ENCODE results near the gene YAP1.
"Not testable (repeated sequence)": the region's sequence is repeated elsewhere in the genome, so short reads cannot be mapped to it uniquely, and the experiment has no call there.

The YAP1 gene

DNA sequence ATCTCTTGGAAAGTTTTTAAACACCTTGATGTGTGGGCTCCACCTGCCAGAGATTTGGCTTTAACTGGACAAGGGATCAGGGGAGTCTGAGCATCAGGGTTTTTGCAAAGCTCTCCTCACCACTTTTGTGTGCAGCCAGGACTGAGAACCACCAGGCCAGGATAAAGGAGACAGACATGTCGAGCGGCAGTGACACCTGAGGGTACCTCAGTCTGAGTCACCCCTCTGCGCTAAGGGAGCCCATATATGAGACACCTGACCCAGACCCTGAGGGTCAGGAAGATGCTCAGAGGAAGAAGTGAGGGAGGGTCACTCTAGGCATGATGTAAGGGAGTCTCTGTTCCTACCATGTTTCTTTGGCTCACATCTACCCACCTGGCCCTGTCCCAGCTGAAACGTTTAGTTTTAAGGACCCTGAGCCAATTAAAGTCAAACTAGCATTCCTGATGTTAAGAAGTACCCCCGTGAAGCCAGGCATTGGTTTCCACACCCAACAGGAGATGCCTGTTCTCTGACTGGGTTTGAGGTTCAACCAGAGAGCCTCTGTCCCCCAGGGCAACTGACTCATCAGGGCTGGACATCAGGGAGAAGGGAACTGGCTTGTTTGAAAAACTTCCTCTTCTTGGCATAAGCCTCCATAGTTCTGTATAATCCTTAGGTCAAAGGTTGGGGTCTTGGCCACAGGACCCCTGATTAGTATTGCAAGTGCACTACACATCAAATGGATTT, 134.6 kb downstream of the YAP1 start:
- DNase-seq = peak in 1 of 2 donors; percentile 42

DNA sequence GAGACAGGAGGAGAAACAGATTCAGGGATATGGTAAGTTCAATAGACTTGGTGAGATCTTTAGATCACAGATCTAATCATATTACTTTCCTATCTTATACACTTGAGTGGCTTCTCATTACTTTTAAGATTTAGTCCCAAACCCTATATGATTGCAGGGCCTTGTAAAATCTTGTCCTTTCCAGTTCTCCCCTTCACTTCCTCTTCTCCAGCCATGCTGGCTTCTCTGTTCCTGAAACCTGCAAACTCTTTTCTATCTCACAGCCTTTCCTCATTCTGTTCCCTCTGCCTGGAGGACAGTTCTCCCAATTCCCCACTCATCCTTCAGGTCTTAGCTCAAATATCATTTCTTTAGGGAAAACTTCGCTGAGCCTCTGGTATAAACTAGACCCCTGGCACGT, 141.2 kb downstream of the YAP1 start:
- peak; percentile 20 to 33 for DNase-seq

DNA sequence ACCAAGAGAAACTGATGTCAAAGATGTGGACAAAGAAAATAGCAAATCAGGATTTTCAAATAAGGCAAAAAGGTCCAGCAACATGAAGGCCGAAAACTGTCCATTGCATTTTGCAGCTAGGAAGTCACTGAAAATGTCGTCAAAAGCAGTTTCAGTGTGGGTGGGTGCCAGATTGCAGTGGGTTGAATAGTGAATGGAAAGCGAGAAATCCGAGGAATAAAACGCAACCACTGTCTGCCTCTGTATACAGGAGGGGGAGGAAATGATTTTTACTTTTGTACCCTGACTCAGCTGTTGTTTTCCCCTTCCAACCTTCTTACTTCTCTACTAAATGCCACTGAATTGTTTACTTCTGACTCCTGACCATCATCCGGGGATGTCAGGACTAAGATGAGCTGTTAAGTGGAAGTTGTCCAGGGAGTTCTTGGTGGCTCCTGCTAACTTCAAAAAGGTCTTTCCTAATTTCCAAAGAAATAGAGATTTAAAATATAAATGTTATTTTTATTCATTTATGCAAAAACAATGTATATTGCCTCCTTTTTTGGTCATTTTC, 142.2 kb downstream of the YAP1 start:
- DNase-seq = no peak

DNA sequence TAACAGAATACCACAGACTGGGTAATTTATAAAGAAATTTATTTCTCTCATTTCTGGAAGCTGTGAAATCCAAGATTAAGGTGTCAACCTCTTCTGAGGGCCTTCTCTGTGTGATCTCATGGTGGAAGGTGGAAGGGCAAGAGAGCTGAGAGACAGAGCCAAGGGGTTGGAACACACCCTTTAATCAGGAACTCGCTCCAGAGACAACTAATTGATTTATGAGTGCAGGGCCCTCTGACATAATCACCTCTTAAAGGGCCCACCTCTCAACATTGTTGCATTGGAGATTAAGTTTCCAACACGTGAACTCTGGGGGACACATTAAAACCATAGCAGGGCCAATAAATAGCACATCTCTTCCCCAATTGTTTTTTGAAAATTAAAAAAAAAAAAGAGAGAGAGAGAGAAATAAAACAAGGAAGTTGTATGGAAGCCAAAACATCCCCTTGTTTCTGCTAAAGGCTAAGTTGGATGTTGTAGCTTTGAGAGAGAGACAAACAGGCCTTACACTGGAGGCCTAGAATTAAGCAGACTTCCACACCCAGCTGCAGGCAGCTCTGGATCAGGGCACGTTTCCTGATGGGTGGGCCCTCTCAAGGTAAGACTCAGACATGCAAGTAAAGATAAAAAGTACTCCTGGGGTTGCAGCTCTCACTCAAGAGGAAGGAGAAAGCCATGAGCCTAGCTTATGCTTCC, 142.9 kb downstream of the YAP1 start:
- DNase-seq = no peak

DNA sequence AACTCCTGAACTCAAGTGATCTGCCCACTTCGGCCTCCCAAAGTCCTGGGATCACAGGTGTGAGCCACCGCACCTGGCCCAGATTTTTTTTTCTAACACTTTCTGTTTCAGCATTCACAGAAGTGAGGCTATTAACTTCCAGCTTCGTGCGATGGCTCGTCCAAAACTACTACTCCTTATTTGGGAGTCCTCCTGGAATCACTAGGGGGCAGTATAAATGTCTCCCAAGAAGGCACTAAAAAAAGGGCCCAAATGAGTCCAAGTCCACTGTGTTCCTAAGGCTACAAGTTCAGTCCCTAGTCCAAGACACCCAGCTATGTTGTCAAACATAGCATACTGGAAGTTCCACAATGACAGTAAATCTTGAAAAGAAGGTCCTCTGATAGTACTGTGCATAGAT, 143.8 kb downstream of the YAP1 start:
- DNase-seq = peak; percentile 11 to 24

DNA sequence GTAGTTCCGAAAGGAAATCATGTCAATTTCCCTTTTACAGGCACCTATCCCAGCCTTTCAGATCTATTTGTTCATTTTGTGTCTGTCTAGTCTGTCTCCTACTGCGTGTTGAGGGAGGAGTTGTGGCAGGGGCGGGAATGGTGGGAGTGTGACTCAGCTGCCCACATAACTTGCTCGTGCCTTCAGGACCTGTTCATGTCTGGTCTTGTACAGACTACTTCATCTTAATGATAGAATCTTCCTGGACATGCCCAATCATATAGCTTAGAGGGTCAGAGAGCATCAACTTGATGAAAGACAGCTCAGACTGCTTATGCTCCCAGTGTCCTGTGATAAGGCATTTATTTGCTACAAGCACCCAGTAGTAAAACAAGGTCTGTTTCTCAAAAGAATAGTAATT, 146.0 kb downstream of the YAP1 start:
- DNase-seq = no peak

DNA sequence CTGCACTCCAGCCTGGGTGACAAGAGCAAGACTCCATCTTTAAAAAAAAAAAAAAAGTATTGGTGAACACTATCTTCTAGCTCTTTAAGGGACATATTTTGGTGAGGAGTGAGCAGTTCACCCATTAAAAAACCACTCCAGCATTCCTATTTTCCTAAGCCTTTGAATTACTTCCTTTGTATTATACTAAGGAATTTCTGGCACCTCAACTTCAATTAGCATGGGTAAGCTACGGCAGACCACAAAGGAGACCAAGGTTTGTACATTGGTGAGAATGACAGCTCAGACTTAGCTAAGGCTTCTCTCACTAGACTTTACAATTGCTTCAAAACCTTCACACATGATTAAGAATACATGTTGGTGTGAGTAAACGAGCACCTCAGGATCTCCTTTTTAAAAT, 150.0 kb downstream of the YAP1 start:
- no peak for DNase-seq

DNA sequence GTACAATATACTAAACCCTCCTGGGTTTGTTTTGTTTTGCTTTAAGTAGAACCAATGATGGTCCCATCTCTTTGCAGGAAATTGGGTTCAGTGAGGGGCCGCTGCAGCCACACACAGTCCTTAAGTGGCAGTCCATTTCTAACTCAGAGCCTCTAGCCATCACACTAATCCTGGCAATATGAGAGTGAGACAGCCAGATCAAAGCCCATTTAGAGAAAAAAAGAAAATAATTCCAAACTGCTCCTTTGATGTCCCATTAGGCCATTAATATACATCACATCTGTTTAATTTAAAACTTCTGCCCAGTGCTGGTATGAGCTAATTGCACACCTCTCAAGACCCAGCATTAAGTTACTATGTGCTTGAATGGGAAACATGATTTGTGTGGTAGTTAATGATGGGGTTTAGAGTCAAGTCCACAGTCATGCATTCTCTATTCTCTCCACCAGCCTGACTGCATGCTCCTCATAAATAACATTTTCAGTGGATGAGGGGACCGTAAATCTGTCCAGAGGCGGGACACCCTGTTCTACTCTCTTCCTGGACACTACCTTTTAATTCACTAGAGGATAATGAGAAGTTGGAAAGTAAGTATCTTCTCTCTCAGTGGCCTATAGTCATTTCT, 153.2 kb downstream of the YAP1 start:
- DNase-seq = no peak

DNA sequence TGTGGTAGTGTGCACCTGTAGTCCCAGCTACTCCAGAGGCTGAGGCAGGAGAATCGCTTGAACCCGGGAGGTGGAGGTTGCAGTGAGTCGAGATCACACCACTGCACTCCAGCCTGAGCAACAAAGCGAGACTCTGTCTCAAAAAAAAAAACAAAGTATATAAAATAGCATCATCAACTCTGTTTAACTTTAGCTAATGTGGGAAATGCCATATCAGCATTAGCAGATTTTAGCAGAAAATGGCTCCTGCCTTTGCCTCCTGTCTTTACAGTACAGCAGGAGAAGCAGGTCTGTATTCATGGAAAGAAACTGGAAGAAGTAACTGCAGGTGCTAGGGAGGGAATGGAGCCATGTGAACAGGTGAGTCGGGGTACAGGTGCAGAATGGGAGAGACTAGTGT, 154.5 kb downstream of the YAP1 start:
- not testable (repeated sequence) for DNase-seq

DNA sequence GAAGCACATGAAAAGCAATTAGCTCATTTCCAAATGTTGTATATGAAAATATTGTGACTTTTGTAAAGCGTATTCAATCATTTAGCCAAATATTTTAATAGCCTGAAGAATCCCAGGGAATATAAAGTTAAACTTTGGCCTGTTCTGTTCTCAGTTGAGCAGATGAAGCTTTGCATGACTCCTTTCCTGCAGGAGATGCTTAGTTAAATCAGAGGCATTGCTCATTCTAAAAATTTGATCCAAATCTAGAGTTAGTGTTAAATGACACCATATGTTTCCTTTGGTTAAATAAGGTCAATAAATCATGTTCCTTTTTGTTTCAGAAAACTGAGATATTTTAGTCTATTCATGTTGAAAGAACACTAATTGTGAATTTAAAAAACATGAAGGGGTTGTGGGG, 155.9 kb downstream of the YAP1 start:
- no peak for DNase-seq

DNA sequence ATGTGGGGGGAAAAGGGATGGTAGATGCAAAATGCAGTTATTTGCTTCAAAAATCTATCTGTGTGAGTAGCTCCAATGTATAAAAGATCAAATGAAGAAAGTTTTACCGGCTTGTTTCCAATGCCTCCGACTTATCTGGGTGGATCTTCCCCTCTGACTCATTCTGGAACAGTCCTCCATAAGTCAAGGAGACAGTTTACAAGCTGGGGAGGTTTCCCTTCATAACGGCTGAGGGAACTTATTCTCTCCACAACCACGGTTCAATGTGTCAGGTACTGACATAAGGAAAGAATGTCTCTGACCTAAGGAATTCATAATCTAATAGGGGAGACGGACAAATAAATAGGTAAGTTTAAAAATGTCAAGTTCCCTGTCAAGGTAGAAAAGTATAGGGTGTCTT, 157.4 kb downstream of the YAP1 start:
- DNase-seq = no peak

DNA sequence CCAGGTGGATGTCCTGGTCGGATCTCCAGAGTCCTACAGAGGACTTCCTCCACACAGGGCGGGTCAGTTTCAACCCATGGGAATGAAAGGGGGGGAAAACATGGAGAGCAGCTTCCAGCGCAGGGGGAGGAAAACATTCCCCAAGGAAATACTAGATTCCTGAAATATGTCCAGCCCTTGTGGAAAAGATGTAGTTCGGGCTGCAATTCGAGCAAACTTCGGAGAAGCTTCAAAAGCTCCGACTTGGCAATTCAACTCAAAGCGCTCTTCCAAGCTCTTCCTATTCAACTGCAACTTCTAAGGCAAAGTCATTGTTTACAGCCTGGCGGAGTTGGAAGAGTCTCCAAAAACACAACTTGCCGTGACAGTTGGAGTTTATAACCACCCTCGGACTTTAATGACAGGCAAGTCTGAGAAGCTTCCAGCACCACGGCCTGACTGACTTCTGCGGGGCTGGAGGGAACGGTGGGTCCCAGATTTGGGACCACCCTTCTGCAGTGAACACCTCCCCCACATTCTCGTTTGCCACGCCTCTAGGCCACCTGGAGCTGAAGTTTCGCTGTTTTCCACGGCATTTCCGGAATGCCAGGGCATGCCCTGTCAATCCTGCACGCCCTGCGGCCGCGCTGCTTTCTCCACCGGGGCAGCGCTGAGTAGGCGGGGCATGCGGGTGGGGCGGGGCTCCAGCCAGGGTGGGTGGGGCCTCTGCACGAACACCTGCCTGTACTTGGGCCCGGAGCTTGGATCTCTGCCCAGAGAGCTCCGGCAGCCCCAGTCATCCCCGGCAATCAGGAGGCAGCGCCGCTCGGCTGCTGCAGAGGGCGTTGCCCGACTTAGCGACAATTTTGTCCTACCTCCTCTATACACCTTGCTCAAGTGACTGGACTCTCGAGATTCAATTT, 158.1 kb downstream of the YAP1 start:
- DNase-seq = no peak

DNA sequence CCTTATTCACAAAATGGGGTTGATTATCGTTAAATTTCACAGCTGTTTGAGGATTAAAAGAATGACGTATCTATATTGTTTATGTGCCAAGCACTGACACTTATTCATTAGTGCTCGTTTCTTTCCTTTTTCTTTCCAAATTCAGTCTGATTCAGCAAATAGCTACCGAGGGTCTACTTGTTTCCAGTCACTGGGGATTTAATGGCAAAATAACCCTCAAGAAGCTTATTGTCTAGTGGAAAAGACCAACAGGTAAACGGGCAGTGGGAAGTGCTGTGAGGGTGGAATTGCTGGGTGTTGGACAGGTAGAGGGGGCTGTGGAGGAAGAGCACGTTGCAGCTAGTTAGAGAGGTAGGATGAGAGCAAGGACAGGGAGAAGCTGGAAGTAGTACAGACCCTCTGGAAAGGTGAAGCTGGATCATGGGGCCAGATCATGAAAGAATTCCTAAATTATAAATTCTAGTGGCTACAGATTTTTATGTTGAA, 158.8 kb downstream of the YAP1 start:
- DNase-seq = no peak

DNA sequence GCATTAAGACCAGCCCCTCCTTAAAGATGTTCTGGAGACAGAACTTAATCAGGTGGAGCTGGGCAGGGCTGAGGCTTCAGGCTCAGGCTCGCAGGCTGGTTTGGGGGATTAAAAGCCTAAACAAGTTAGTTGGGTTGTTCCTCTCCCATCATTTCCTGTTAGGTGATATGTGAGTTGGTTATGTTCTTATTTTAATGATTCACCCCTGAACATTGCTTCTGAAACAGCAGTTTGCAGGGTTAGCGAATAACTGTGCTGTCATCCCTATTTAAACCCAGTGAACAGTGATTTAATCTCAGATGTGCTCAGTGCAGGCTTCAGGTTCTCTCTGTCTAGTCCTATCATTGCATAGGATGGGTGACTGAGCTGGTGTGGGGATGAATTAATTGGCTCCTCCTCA, 159.7 kb downstream of the YAP1 start:
- no peak for DNase-seq

DNA sequence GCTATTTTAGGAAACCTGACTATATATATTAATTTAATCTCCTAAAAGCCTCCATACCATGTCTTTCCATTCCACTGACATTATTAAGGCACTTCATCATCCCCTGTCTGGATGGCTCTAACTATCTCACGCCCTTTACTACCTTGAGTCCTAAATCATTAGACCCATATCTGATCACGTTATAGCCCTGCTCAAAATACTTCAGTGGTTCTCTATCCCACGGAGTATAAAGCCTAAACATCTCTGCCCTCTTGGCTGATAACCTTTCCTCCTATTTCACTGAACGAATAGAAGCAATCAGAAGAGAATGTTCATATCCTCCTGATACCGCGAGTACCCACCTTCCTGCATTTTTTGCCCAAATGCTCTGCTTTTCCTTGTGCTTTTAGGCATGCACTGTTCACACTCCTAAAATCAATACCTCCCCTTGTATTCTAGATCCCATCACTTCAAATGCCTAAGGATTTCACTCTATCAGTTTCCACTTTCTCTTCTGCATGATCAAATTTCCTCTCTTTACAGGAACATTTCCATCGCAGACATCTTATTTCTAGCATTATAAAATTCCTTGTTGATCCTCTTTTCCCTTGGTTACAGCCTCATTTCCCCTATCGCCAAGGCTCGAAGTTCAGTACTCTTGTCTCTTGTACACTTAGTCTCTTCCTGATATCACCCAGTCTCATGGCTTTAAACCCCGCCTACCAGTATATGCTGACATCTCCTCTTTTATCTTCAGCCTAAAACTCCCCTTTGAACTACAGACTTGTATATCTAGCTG, 162.0 kb downstream of the YAP1 start:
- no peak for DNase-seq

DNA sequence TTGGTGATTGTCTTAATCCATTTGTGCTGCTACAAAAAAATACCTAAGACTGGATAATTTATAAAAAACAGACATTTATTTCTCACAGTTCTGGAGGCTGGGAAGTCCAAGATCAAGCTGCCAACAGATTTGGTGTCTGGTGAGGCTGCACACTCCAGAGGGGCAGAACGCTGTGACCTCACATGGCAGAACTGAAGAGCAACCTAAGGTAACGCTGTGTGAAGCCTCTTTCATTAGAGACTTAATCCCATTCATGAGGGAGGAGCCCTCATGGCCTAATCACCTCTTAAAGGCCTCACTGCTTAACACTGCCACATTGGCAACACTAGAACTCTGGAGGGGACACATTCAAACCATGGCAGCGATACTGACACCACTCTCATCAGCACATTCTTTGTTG, 164.4 kb downstream of the YAP1 start:
- DNase-seq = no peak

DNA sequence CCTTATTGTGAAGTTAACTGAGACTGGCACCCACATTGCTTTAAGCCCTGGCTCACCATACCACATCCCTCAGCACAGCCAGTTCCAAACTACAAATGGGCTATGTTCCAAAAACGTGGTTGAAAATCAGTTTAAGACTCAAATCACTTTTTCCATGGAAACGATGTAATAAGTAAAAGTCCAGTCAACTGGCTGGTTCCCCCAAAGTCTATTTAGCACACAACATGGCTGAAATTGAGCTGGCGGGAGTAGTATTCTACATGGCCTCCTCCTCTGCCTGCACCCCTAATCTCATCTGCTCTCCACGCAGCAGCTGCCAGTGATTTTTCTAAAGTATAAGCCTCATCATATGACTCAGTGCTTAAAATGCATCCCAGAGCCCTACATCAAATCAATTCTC, 166.1 kb downstream of the YAP1 start:
- DNase-seq = no peak

DNA sequence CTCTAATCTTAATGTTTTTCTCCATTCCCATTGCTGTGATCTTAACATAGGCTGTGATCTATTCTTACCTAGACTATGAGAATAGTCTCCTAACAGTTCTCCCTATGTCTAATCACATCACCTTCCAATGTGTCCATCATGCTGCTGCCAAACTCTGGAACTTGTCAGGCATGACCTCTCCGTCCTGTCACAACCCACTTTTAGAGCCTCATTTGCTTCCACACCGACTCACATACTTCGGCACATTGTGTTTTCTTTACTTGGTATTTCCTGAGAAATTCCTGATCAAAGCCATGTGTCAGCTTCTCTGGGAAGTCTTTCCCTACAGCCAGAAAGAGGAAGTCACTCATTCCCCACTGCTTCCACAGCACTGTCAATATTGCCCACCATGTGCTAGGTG, 166.5 kb downstream of the YAP1 start:
- DNase-seq = no peak

DNA sequence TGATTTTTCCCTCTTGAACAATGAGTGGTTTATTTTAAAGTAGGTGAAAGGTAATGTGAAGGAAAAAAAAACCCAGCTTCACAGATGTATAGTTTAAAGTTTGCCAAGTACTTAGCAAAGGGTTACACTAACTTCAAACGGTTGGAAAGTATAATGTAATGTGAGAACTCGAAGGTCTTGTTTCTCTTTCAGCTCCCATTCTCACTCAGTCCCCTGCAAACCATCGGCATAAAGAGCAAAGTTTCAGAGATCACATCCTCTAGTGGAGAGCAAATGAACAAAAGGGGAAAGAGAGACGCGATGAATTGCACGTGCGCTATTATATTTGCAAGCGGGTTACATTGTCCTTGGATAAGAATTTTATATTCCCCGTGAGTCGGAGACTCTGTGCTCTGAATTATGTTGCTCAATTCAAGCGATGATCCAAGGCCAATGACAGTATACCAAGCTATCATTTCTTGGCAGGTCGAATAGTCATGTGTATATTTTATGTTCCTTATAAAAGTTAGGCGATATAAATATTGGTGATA, 169.5 kb downstream of the YAP1 start:
- DNase-seq = no peak

DNA sequence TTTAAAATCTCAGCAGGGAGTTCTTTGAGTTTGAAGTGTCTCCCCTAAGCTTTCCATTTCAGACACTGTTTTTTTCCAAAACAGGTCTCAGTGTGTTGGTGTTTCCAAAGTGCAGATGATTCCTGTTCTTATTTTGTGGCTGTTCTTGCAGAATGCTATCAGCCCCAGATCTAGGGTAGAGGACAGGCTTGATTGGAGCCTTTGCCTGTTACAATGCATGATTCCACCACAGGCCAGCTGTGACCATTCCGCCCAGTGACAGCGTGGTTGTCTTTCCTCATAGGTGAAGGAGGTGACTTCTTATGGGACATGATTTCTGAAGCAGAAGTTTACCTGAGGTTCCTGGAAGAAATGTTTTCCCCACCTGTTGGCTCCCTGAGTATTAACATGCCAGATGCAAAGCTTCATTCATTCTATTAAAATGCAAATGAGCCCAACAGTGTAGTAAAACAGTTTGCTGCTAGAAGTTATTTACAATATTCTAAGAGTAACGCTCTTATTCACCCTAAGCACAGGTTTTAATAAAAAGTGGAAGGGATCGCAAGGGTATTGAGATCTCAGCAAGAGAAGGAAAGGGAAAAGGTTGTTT, 170.1 kb downstream of the YAP1 start:
- DNase-seq = no peak

Measured in inflammatory macrophage treated with lipopolysaccharide for 1 hour (primary cell).